Measurements from ENCODE around the gene MTX1. TPM values are rescaled to one million over a fixed set of nuclear protein-coding genes. Genes with fewer than 3 reads are reported as not detected.

Gene MTX1
- polyA plus RNA-seq, 1 donor (not counting 4 experiments of a cell fraction or from before 2014, with no cell fraction given), result 43.4 TPM

- Histone ChIP-seq H3K9me3 (ENCODE audit: control insufficient read depth, low read depth, low read length) (no peaks in the 10 kb centered on the region), H3K4me1 (ENCODE audit: control insufficient read depth, extremely low read depth, insufficient read depth, low read length) (peaks cover 24% of the 10 kb centered on the region), H2AFZ (ENCODE audit: control insufficient read depth, low read length) (no peak overlapping the region), H3K9me1 (ENCODE audit: control insufficient read depth, extremely low read depth, insufficient read depth, low read length) (no peaks in the 10 kb centered on the region), H3K36me3 (ENCODE audit: control insufficient read depth in 2 of 2, extremely low read depth in 1 of 2, insufficient read depth in 2 of 2, low read length in 2 of 2) (no peaks in the 10 kb centered on the region), H3K79me2 (ENCODE audit: control insufficient read depth, insufficient read depth, low read length) (no peaks in the 10 kb centered on the region), H3K9ac (ENCODE audit: control insufficient read depth, extremely low read depth, insufficient read depth, low read length) (no peak overlapping the region), H3K27me3 (ENCODE audit: control insufficient read depth, extremely low read depth, insufficient read depth, low read length) (no peaks in the 10 kb centered on the region), H3K4me2 (ENCODE audit: control insufficient read depth, extremely low read depth, insufficient read depth, low read depth, low read length) (no peak overlapping the region), H4K20me1 (ENCODE audit: control insufficient read depth, extremely low read depth, insufficient read depth, low read length) (no peaks in the 10 kb centered on the region), H3K4me3 (ENCODE audit: control insufficient read depth in 2 of 3, extremely low read depth in 1 of 3, insufficient read depth in 2 of 3, low read depth in 1 of 3, low read length in 3 of 3) (no peak overlapping the region), H3K27ac (ENCODE audit: control insufficient read depth, insufficient read depth, low read length) (no peak overlapping the region)
- FAIRE-seq (no peak), DNase-seq (ENCODE audit: low read depth, low spot score) (no peak)
- dilution Hi-C loops (cut with MboI; ENCODE audit: extremely low pct_ligation_motif_present, low sequenced_read_pairs), result no loop called here
- no peak for TF ChIP-seq CTCF (optimal IDR thresholded peaks at IDR 0.05 in 1 of 3, IDR thresholded peaks at IDR 0.05 in 1 of 3, conservative IDR thresholded peaks at IDR 0.05 in 1 of 3; ENCODE audit: extremely low read depth in 1 of 3, insufficient read depth in 2 of 3, low read length in 3 of 3)
- no peak for TF ChIP-seq EZH2 (IDR thresholded peaks at IDR 0.05; ENCODE audit: low read length)
Measured at GRCh38 chr1:155191904-155192303, 16.6 kb upstream of the MTX1 start.

GRCh38 chr1:155192346-155193274 is 15.9 kb upstream of the MTX1 start:
- peaks cover 0 to 2% of the 10 kb centered on the region in 2 experiments for H3K36me3 ChIP-seq (ENCODE audit: control insufficient read depth in 2 of 2, extremely low read depth in 1 of 2, insufficient read depth in 2 of 2, low read length in 2 of 2)
- dilution Hi-C loops (cut with MboI; ENCODE audit: extremely low pct_ligation_motif_present, low sequenced_read_pairs), result no loop called here
- TF ChIP-seq EZH2 (IDR thresholded peaks at IDR 0.05; ENCODE audit: low read length), result no peak
- TF ChIP-seq CTCF (optimal IDR thresholded peaks at IDR 0.05 in 1 of 3, IDR thresholded peaks at IDR 0.05 in 1 of 3, conservative IDR thresholded peaks at IDR 0.05 in 1 of 3; ENCODE audit: extremely low read depth in 1 of 3, insufficient read depth in 2 of 3, low read length in 3 of 3), result no peak
- peak overlapping the region; percentile 72 for H3K27ac ChIP-seq (ENCODE audit: control insufficient read depth, insufficient read depth, low read length)
- no peaks in the 10 kb centered on the region for H3K27me3 ChIP-seq (ENCODE audit: control insufficient read depth, extremely low read depth, insufficient read depth, low read length)
- H3K4me2 ChIP-seq (ENCODE audit: control insufficient read depth, extremely low read depth, insufficient read depth, low read depth, low read length), result peak overlapping the region; percentile 84
- H2AFZ ChIP-seq (ENCODE audit: control insufficient read depth, low read length), result peak overlapping the region; percentile 84
- H3K9me1 ChIP-seq (ENCODE audit: control insufficient read depth, extremely low read depth, insufficient read depth, low read length), result no peaks in the 10 kb centered on the region
- H3K79me2 ChIP-seq (ENCODE audit: control insufficient read depth, insufficient read depth, low read length), result no peaks in the 10 kb centered on the region
- peak overlapping the region; percentile 85 for H3K9ac ChIP-seq (ENCODE audit: control insufficient read depth, extremely low read depth, insufficient read depth, low read length)
- DNase-seq (ENCODE audit: low read depth, low spot score), result no peak
- H3K4me1 ChIP-seq (ENCODE audit: control insufficient read depth, extremely low read depth, insufficient read depth, low read length), result peaks cover 24% of the 10 kb centered on the region
- FAIRE-seq, result no peak
- H4K20me1 ChIP-seq (ENCODE audit: control insufficient read depth, extremely low read depth, insufficient read depth, low read length), result no peaks in the 10 kb centered on the region
- H3K9me3 ChIP-seq (ENCODE audit: control insufficient read depth, low read depth, low read length), result no peaks in the 10 kb centered on the region
- H3K4me3 ChIP-seq (ENCODE audit: control insufficient read depth in 2 of 3, extremely low read depth in 1 of 3, insufficient read depth in 2 of 3, low read depth in 1 of 3, low read length in 3 of 3), result peak overlapping the region; percentile 44 to 66 (median 61)

Measured in keratinocyte (primary cell).